SK-N-SH (cell line): ENCODE data around the gene NEAT1. TPM values are rescaled to one million over a fixed set of nuclear protein-coding genes. Genes with fewer than 3 reads are reported as not detected.

ENCODE experiments used
- CTCF ChIA-PET: fragments of 300-600, 350-600 bp; formaldehyde crosslinking; extraction: SDS; loops from one replicate; lab custom pipeline; 2021; lab: Yijun Ruan, JAX
- POLR2A ChIA-PET: fragments of 350-600 bp; sonication (Branson Sonifier 250); formaldehyde crosslinking; extraction: SDS; loops from one replicate; lab custom pipeline; 2020; ENCODE audit warnings: antibody characterized with exemption, inconsistent platforms; lab: Yijun Ruan, JAX
- DNase-seq: peaks from one replicate; pipeline ENCODE4 v3.0.0; 2012
- H2AFZ ChIP-seq: fragments of 200-600 bp; sonication (generic); 2 replicates; pipeline ENCODE4 v1.8.1; 2016; ENCODE audit warnings: antibody characterized with exemption, mild to moderate bottlenecking, low read depth
- H3F3A ChIP-seq: fragments of 200-600 bp; sonication (generic); replicated peaks from 2 replicates; pipeline ENCODE3; 2016; ENCODE audit warnings: antibody characterized with exemption, mild to moderate bottlenecking; ENCODE audit not compliant: insufficient read depth
- H3K27ac ChIP-seq, 2 experiments: fragments of 200-500 bp in 1 of 2; fragments of 200-600 bp in 1 of 2; sonication (Bioruptor generic) in 1 of 2; sonication (generic), shearing (Covaris generic) in 1 of 2; 2 replicates each; pipeline versions ENCODE4 v1.5.1 to v1.6.1; 2014 to 2016; ENCODE audit warnings: low read depth in 2 of 2, inconsistent platforms in 1 of 2, low read length in 1 of 2, mild to moderate bottlenecking in 1 of 2, mixed read lengths in 1 of 2
- H3K27me3 ChIP-seq: fragments of 200-600 bp; sonication (generic), shearing (Covaris generic); 2 replicates; pipeline ENCODE4 v1.6.1; 2016; ENCODE audit warnings: mixed run types; ENCODE audit not compliant: insufficient read depth
- H3K36me3 ChIP-seq, 2 experiments: fragments of 200-500 bp in 1 of 2; fragments of 200-600 bp in 1 of 2; sonication (Bioruptor generic) in 1 of 2; sonication (generic) in 1 of 2; replicated peaks in 1 of 2; 2 replicates each; pipeline versions ENCODE3 to v1.5.1; 2014 to 2016; ENCODE audit warnings: low read length in 1 of 2, mild to moderate bottlenecking in 1 of 2; ENCODE audit not compliant: insufficient read depth in 2 of 2, control insufficient read depth in 1 of 2
- H3K4me1 ChIP-seq, 2 experiments: fragments of 200-500 bp in 1 of 2; fragments of 200-600 bp in 1 of 2; sonication (Bioruptor generic) in 1 of 2; sonication (generic), shearing (Covaris generic) in 1 of 2; 2 replicates each; pipeline versions ENCODE4 v1.5.1 to v1.6.1; 2014 to 2016; ENCODE audit warnings: low read depth in 1 of 2, low read length in 1 of 2, mixed run types in 1 of 2; ENCODE audit not compliant: insufficient read depth in 2 of 2, control insufficient read depth in 1 of 2
- H3K4me2 ChIP-seq: fragments of 200-600 bp; sonication (generic), shearing (Covaris generic); 2 replicates; pipeline ENCODE4 v1.6.1; 2017; ENCODE audit warnings: mixed run types
- H3K4me3 ChIP-seq, 2 experiments: fragments of 200-500 bp in 1 of 2; fragments of 200-600 bp in 1 of 2; sonication (Bioruptor generic) in 1 of 2; sonication (generic), shearing (Covaris generic) in 1 of 2; 2 replicates each; pipeline versions ENCODE4 v1.5.1 to v1.8.1; 2014 to 2016; ENCODE audit warnings: low read depth in 2 of 2, inconsistent platforms in 1 of 2, low read length in 1 of 2, mild to moderate bottlenecking in 1 of 2, mixed read lengths in 1 of 2, moderate library complexity in 1 of 2
- H3K79me2 ChIP-seq: fragments of 200-600 bp; sonication (generic); 2 replicates; pipeline ENCODE4 v1.8.1; 2017; ENCODE audit warnings: mild to moderate bottlenecking; ENCODE audit not compliant: insufficient read depth
- H3K9ac ChIP-seq: fragments of 200-600 bp; sonication (generic); 2 replicates; pipeline ENCODE4 v1.6.1; 2017; ENCODE audit warnings: mixed run types
- H3K9me2 ChIP-seq: fragments of 200-600 bp; sonication (generic); 2 replicates; pipeline ENCODE4 v1.6.1; 2017; ENCODE audit warnings: mixed run types
- H3K9me3 ChIP-seq: fragments of 200-600 bp; sonication (generic); 2 replicates; pipeline ENCODE4 v1.6.1; 2017; ENCODE audit warnings: mixed run types, mild to moderate bottlenecking, moderate library complexity
- H4K20me1 ChIP-seq: fragments of 200-600 bp; sonication (generic); 2 replicates; pipeline ENCODE4 v1.6.1; 2017; ENCODE audit warnings: mild to moderate bottlenecking, mixed run types; ENCODE audit not compliant: insufficient read depth
- CHD2 ChIP-seq: fragments of 150-350 bp; IDR thresholded peaks from 2 replicates; pipeline ENCODE4 v1.6.1; 2018; ENCODE audit warnings: low read length; ENCODE audit not compliant: partially characterized antibody
- EP300 ChIP-seq, 2 experiments: IDR thresholded peaks; 2 replicates each; pipeline versions ENCODE4 v1.4.0 to v1.6.1; 2012; ENCODE audit warnings: borderline replicate concordance in 1 of 2, low read depth in 1 of 2, low read length in 1 of 2
- JUND ChIP-seq: IDR thresholded peaks from 2 replicates; pipeline ENCODE4 v1.4.0; 2012
- POLR2AphosphoS5 ChIP-seq: IDR thresholded peaks from 2 replicates; pipeline ENCODE4 v1.6.1; 2012; ENCODE audit warnings: low read depth, low read length
- RCOR1 ChIP-seq: fragments of 150-350 bp; IDR thresholded peaks from 2 replicates; pipeline ENCODE4 v1.6.1; 2017; ENCODE audit warnings: antibody characterized with exemption, low read length
- SMC3 ChIP-seq: IDR thresholded peaks from 2 replicates; pipeline ENCODE4 v1.6.1; 2012; ENCODE audit warnings: low read depth, low read length, improper control_type of control experiment
- YY1 ChIP-seq: IDR thresholded peaks from 2 replicates; pipeline ENCODE4 v1.4.0; 2012; ENCODE audit warnings: low read depth, mild to moderate bottlenecking
- WGBS: methylation state at CpG from one replicate; pipeline ENCODE4 v1.1.6; 2017; ENCODE audit warnings: low lambda C conversion rate; 5-methylcytosine and 5-hydroxymethylcytosine counted together
- polyA plus RNA-seq, 3 experiments: library from polyadenylated mRNA; depleted of rRNA; stranded (reverse); fragments of >200 nt; gene quantifications; 2 replicates each; pipeline ENCODE4 v1.2.3, GENCODE V29; 2012
- TF ChIP-seq, protein P1 (sequence below): fragments of 150-350 bp; IDR thresholded peaks from 2 replicates; pipeline ENCODE4 v1.6.1; 2017; ENCODE audit warnings: antibody characterized with exemption, low read length, low read depth, borderline replicate concordance
- TF ChIP-seq, protein P2 (sequence below): IDR thresholded peaks from 2 replicates; pipeline ENCODE4 v1.6.1; 2012; ENCODE audit warnings: mild to moderate bottlenecking, low read depth, low read length, moderate library complexity

Gene NEAT1
- polyA plus RNA-seq, 1 of the 3 experiments (the other 2 are of a cell fraction), result 435 TPM

DNA sequence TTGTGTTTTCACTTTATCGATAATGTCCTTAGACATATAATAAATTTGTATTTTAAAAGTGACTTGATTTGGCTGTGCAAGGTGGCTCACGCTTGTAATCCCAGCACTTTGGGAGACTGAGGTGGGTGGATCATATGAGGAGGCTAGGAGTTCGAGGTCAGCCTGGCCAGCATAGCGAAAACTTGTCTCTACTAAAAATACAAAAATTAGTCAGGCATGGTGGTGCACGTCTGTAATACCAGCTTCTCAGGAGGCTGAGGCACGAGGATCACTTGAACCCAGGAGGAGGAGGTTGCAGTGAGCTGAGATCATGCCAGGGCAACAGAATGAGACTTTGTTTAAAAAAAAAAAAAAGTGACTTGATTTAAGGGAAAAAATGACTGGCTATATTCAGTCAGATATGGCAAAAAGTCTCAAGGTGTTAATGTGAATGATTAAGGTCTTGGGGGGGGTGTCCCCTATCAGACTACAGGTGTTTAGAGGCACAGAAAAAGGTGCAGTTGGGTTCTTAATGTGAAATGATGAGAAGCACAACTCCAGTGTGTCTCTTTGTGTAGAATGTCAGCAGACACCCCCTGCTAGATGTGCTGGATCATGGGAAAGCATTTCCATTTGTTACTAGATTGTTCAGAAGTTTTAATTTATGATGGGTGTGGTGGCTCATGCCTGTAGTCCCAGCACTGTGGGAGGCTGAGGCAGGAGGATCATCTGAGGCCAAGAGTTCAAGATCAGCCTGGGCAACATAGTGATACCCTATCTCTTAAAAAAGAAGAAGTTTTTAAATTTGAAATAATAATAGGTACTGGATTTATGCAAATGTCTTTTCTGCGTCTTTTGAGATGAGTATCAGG is 17.0 kb downstream of the NEAT1 start:
- H3K36me3 ChIP-seq, result peaks cover 59 to 92% of the 10 kb centered on the region in 2 experiments
- CTCF ChIA-PET, result no interaction called here
- H3K4me1 ChIP-seq, result peaks cover 3 to 24% of the 10 kb centered on the region in 2 experiments; a peak in 3 of 4 replicates
- peak overlapping the region in 1 of 2 experiments; percentile 100; a peak in 3 of 4 replicates for H3K27ac ChIP-seq
- WGBS, result 87% methylated on average over 7 of the region's 7 CpGs
- peaks cover 99% of the 10 kb centered on the region for H3F3A ChIP-seq
- H3K79me2 ChIP-seq, result peaks cover 98% of the 10 kb centered on the region
- H4K20me1 ChIP-seq, result peaks cover 99% of the 10 kb centered on the region
- TF ChIP-seq CHD2 (no peak), POLR2AphosphoS5 (peak; percentile 47; the same call in 1 of the 2 replicates), RCOR1 (no peak), EP300 (IDR thresholded peaks at IDR 0.05; ENCODE audit: borderline replicate concordance in 1 of 2, low read depth in 1 of 2, low read length in 1 of 2) (no peak)
- TF ChIP-seq, protein P1, sequence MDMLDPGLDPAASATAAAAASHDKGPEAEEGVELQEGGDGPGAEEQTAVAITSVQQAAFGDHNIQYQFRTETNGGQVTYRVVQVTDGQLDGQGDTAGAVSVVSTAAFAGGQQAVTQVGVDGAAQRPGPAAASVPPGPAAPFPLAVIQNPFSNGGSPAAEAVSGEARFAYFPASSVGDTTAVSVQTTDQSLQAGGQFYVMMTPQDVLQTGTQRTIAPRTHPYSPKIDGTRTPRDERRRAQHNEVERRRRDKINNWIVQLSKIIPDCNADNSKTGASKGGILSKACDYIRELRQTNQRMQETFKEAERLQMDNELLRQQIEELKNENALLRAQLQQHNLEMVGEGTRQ, result no peak
- TF ChIP-seq, protein P2, sequence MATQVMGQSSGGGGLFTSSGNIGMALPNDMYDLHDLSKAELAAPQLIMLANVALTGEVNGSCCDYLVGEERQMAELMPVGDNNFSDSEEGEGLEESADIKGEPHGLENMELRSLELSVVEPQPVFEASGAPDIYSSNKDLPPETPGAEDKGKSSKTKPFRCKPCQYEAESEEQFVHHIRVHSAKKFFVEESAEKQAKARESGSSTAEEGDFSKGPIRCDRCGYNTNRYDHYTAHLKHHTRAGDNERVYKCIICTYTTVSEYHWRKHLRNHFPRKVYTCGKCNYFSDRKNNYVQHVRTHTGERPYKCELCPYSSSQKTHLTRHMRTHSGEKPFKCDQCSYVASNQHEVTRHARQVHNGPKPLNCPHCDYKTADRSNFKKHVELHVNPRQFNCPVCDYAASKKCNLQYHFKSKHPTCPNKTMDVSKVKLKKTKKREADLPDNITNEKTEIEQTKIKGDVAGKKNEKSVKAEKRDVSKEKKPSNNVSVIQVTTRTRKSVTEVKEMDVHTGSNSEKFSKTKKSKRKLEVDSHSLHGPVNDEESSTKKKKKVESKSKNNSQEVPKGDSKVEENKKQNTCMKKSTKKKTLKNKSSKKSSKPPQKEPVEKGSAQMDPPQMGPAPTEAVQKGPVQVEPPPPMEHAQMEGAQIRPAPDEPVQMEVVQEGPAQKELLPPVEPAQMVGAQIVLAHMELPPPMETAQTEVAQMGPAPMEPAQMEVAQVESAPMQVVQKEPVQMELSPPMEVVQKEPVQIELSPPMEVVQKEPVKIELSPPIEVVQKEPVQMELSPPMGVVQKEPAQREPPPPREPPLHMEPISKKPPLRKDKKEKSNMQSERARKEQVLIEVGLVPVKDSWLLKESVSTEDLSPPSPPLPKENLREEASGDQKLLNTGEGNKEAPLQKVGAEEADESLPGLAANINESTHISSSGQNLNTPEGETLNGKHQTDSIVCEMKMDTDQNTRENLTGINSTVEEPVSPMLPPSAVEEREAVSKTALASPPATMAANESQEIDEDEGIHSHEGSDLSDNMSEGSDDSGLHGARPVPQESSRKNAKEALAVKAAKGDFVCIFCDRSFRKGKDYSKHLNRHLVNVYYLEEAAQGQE, result no peak
- TF ChIP-seq, all 33 proteins: peak for 1
- H3K9me3 ChIP-seq, result no peaks in the 10 kb centered on the region
- H3K4me3 ChIP-seq, result no peak overlapping the region
- peak overlapping the region; percentile 24; the same call in 1 of the 2 replicates for H3K9ac ChIP-seq
- no peak overlapping the region for H2AFZ ChIP-seq
- POLR2A ChIA-PET, result interaction anchor here (0.7 to 1.0 kb wide), 2 partner anchors 15 to 18 kb away, joined by 3 to 4 read pairs; no protein-coding TSS in a partner anchor
- no peak for DNase-seq
- H3K27me3 ChIP-seq, result no peaks in the 10 kb centered on the region
- H3K9me2 ChIP-seq, result no peaks in the 10 kb centered on the region
- H3K4me2 ChIP-seq, result peak overlapping the region; percentile 49; the same call in 1 of the 2 replicates

DNA sequence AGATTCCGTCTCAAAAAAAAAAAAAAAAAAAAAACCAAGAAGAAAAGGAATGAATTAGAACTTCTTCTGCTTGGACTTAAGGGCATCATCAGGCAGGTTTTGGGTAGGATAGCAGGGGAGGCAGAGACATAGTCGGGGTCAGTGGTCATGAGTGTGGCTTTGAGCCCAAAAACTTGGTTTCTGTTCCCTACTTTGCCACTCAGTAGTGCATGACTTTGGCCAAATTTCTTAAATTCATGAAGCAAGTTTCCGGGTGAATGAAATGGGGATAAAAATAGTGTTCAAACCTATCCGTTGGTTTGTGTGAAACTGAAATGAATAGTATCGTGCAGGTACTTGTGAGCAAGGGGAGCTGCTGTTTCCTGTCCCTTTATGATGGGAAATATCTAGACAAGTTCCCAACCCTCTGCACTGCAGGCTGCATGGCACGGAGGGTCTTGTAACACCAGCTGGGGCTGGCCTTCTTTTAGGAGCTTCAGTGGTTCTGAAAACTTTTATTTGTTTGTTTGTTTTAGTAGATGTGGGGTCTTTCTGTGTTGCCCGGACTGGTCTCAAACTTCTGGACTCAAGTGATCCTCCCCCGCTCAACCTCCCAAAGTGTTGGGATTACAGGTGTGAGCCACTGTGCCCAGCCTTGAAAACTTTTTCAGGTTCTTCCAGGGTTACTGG is 18.4 kb downstream of the NEAT1 start:
- TF ChIP-seq POLR2AphosphoS5 (peak; percentile 52), YY1 (no peak), SMC3 (no peak), JUND (peak; percentile 31; the same call in 1 of the 2 replicates)
- Histone ChIP-seq H3K9me2 (no peaks in the 10 kb centered on the region), H3K9ac (peak overlapping the region; percentile 29; the same call in 1 of the 2 replicates), H3F3A (peaks cover 99% of the 10 kb centered on the region), H3K4me3 (no peak overlapping the region), H3K27me3 (no peaks in the 10 kb centered on the region), H2AFZ (no peak overlapping the region), H3K79me2 (peaks cover 86% of the 10 kb centered on the region), H3K36me3 (peaks cover 52 to 85% of the 10 kb centered on the region in 2 experiments), H3K27ac (peak overlapping the region; percentile 1 to 100; a peak in 3 of 4 replicates), H3K4me1 (peaks cover 3 to 20% of the 10 kb centered on the region in 2 experiments; a peak in 3 of 4 replicates), H3K4me2 (peak overlapping the region; percentile 48; the same call in 1 of the 2 replicates), H4K20me1 (peaks cover 99% of the 10 kb centered on the region), H3K9me3 (no peaks in the 10 kb centered on the region)
- 84% methylated on average over 8 of the region's 8 CpGs for WGBS
- POLR2A ChIA-PET, result interaction anchor here (0.7 to 1.0 kb wide), 2 partner anchors 22 to 62 kb away, joined by 4 read pairs; no protein-coding TSS in a partner anchor
- CTCF ChIA-PET, result interaction anchor here (2.7 kb wide), 1 partner anchor 25 kb away, joined by 9 read pairs; no protein-coding TSS in a partner anchor
- DNase-seq, result no peak
